T-helper 2 cell (primary cell): ENCODE results near the gene AADAT.
"Not testable (repeated sequence)": the region's sequence is repeated elsewhere in the genome, so short reads cannot be mapped to it uniquely, and the experiment has no call there.

Source experiments
- DNase-seq, 5 experiments: peaks; one replicate each; pipeline versions ENCODE4 v3.0.0 to v3.0.0-alpha.2; 2012 to 2022

AADAT gene

GRCh38 chr4:170089274-170089667, 485 bp downstream of the AADAT start:
- no peak for DNase-seq

GRCh38 chr4:170088716-170089115, 1.0 kb downstream of the AADAT start:
- no peak for DNase-seq

- DNase-seq, result no peak
Observed at GRCh38 chr4:170087163-170087700, 2.5 kb downstream of the AADAT start.

GRCh38 chr4:170083541-170083940, 6.2 kb downstream of the AADAT start:
- no peak for DNase-seq

GRCh38 chr4:170080496-170080895, 9.3 kb downstream of the AADAT start:
- DNase-seq, result no peak

- no peak for DNase-seq
Observed at GRCh38 chr4:170079981-170080380, 9.8 kb downstream of the AADAT start.

GRCh38 chr4:170071196-170071595, 18.6 kb downstream of the AADAT start:
- no peak for DNase-seq

- DNase-seq, result no peak
Observed at GRCh38 chr4:170068438-170069128, 21.2 kb downstream of the AADAT start.

- DNase-seq, result no peak
Observed at GRCh38 chr4:170059421-170059820, 30.3 kb downstream of the AADAT start.

- no peak for DNase-seq
Observed at GRCh38 chr4:170058826-170059225, 30.9 kb downstream of the AADAT start.

- DNase-seq, result no peak
Observed at GRCh38 chr4:170057866-170058265, 31.9 kb downstream of the AADAT start.

- DNase-seq, result no peak
Observed at GRCh38 chr4:170052919-170053318, 36.8 kb downstream of the AADAT start.

- no peak for DNase-seq
Observed at GRCh38 chr4:170051402-170051801, 38.4 kb downstream of the AADAT start.

- no peak for DNase-seq
Observed at GRCh38 chr4:170049766-170050165, 40.0 kb downstream of the AADAT start.

- peak in 4 of 5 experiments; percentile 8 to 57 (median 25) for DNase-seq
Observed at GRCh38 chr4:170047771-170048354, 41.9 kb downstream of the AADAT start.

- DNase-seq, result not testable (repeated sequence)
Observed at GRCh38 chr4:170046156-170046555, 43.6 kb downstream of the AADAT start.

- DNase-seq, result no peak
Observed at GRCh38 chr4:170040031-170040680, 49.6 kb downstream of the AADAT start.

- DNase-seq, result no peak
Observed at GRCh38 chr4:170038769-170039168, 51.0 kb downstream of the AADAT start.

- no peak for DNase-seq
Observed at GRCh38 chr4:170038232-170038631, 51.5 kb downstream of the AADAT start.

GRCh38 chr4:170037481-170037880, 52.3 kb downstream of the AADAT start:
- no peak for DNase-seq

- no peak for DNase-seq
Observed at GRCh38 chr4:170035845-170036244, 53.9 kb downstream of the AADAT start.

GRCh38 chr4:170035231-170035630, 54.5 kb downstream of the AADAT start:
- DNase-seq, result no peak

- DNase-seq, result no peak
Observed at GRCh38 chr4:170033999-170034398, 55.8 kb downstream of the AADAT start.

- DNase-seq, result no peak
Observed at GRCh38 chr4:170030121-170030520, 59.6 kb downstream of the AADAT start.
